ENCODE measurements around the gene MED28.

Gene MED28

GRCh38 chr4:17583941-17584340 is 30.5 kb upstream of the MED28 start:
- Histone ChIP-seq H3K4me1 (ENCODE audit: insufficient read depth, low read length) (peaks cover 3% of the 10 kb centered on the region), H3K9me3 (ENCODE audit: low read length) (no peaks in the 10 kb centered on the region), H3K27me3 (ENCODE audit: control insufficient read depth in 1 of 2, insufficient read depth in 2 of 2, low read length in 2 of 2) (no peaks in the 10 kb centered on the region), H3K9ac (ENCODE audit: low read length) (no peak overlapping the region), H3K36me3 (ENCODE audit: insufficient read depth, low read length) (peaks cover 64% of the 10 kb centered on the region), H3K4me3 (ENCODE audit: low read depth in 1 of 2, low read length in 2 of 2) (no peak overlapping the region), H3K27ac (ENCODE audit: low read depth, low read length) (no peak overlapping the region)

- no peak overlapping the region for H3K9ac ChIP-seq (ENCODE audit: low read length)
- H3K27me3 ChIP-seq (ENCODE audit: control insufficient read depth in 1 of 2, insufficient read depth in 2 of 2, low read length in 2 of 2): no peaks in the 10 kb centered on the region
- peaks cover 70% of the 10 kb centered on the region for H3K36me3 ChIP-seq (ENCODE audit: insufficient read depth, low read length)
- no peaks in the 10 kb centered on the region for H3K4me1 ChIP-seq (ENCODE audit: insufficient read depth, low read length)
- H3K9me3 ChIP-seq (ENCODE audit: low read length): no peaks in the 10 kb centered on the region
- H3K27ac ChIP-seq (ENCODE audit: low read depth, low read length): no peak overlapping the region
- H3K4me3 ChIP-seq (ENCODE audit: low read depth in 1 of 2, low read length in 2 of 2): no peak overlapping the region
Observed at GRCh38 chr4:17584521-17585213, 29.8 kb upstream of the MED28 start.

- Histone ChIP-seq H3K9ac (ENCODE audit: low read length) (no peak overlapping the region), H3K9me3 (ENCODE audit: low read length) (no peaks in the 10 kb centered on the region), H3K27me3 (ENCODE audit: control insufficient read depth in 1 of 2, insufficient read depth in 2 of 2, low read length in 2 of 2) (no peaks in the 10 kb centered on the region), H3K4me1 (ENCODE audit: insufficient read depth, low read length) (no peaks in the 10 kb centered on the region), H3K36me3 (ENCODE audit: insufficient read depth, low read length) (peaks cover 62% of the 10 kb centered on the region), H3K27ac (ENCODE audit: low read depth, low read length) (no peak overlapping the region), H3K4me3 (ENCODE audit: low read depth in 1 of 2, low read length in 2 of 2) (no peak overlapping the region)
Observed at GRCh38 chr4:17587094-17587822, 27.2 kb upstream of the MED28 start.

GRCh38 chr4:17589355-17589754 is 25.1 kb upstream of the MED28 start:
- H3K4me1 ChIP-seq (ENCODE audit: insufficient read depth, low read length): no peaks in the 10 kb centered on the region
- H3K27me3 ChIP-seq (ENCODE audit: control insufficient read depth in 1 of 2, insufficient read depth in 2 of 2, low read length in 2 of 2): no peaks in the 10 kb centered on the region
- peaks cover 45% of the 10 kb centered on the region for H3K36me3 ChIP-seq (ENCODE audit: insufficient read depth, low read length)

GRCh38 chr4:17595471-17596005 is 18.9 kb upstream of the MED28 start:
- Histone ChIP-seq H3K9me3 (ENCODE audit: low read length) (no peaks in the 10 kb centered on the region), H3K27ac (ENCODE audit: low read depth, low read length) (no peak overlapping the region), H3K36me3 (ENCODE audit: insufficient read depth, low read length) (peaks cover 52% of the 10 kb centered on the region), H3K27me3 (ENCODE audit: control insufficient read depth in 1 of 2, insufficient read depth in 2 of 2, low read length in 2 of 2) (no peaks in the 10 kb centered on the region), H3K4me3 (ENCODE audit: low read depth in 1 of 2, low read length in 2 of 2) (no peak overlapping the region), H3K9ac (ENCODE audit: low read length) (no peak overlapping the region), H3K4me1 (ENCODE audit: insufficient read depth, low read length) (no peaks in the 10 kb centered on the region)

More at GRCh38 chr4:17589355-17589754, 25.1 kb upstream of the MED28 start:
- no peak overlapping the region for H3K9ac ChIP-seq (ENCODE audit: low read length)
- H3K4me3 ChIP-seq (ENCODE audit: low read depth in 1 of 2, low read length in 2 of 2): no peak overlapping the region
- H3K27ac ChIP-seq (ENCODE audit: low read depth, low read length): no peak overlapping the region
- no peaks in the 10 kb centered on the region for H3K9me3 ChIP-seq (ENCODE audit: low read length)

GRCh38 chr4:17597517-17597916 is 16.9 kb upstream of the MED28 start:
- H3K36me3 ChIP-seq (ENCODE audit: insufficient read depth, low read length): peaks cover 54% of the 10 kb centered on the region
- H3K9ac ChIP-seq (ENCODE audit: low read length): no peak overlapping the region
- H3K27me3 ChIP-seq (ENCODE audit: control insufficient read depth in 1 of 2, insufficient read depth in 2 of 2, low read length in 2 of 2): no peaks in the 10 kb centered on the region
- no peaks in the 10 kb centered on the region for H3K9me3 ChIP-seq (ENCODE audit: low read length)
- no peaks in the 10 kb centered on the region for H3K4me1 ChIP-seq (ENCODE audit: insufficient read depth, low read length)
- no peak overlapping the region for H3K27ac ChIP-seq (ENCODE audit: low read depth, low read length)
- H3K4me3 ChIP-seq (ENCODE audit: low read depth in 1 of 2, low read length in 2 of 2): no peak overlapping the region

GRCh38 chr4:17599826-17600225 is 14.6 kb upstream of the MED28 start:
- H3K36me3 ChIP-seq (ENCODE audit: insufficient read depth, low read length): peaks cover 48% of the 10 kb centered on the region

GRCh38 chr4:17605236-17605635 is 9.2 kb upstream of the MED28 start:
- Histone ChIP-seq H3K4me1 (ENCODE audit: insufficient read depth, low read length) (no peaks in the 10 kb centered on the region), H3K36me3 (ENCODE audit: insufficient read depth, low read length) (peaks cover 34% of the 10 kb centered on the region), H3K27me3 (ENCODE audit: control insufficient read depth in 1 of 2, insufficient read depth in 2 of 2, low read length in 2 of 2) (no peaks in the 10 kb centered on the region), H3K9me3 (ENCODE audit: low read length) (no peaks in the 10 kb centered on the region), H3K27ac (ENCODE audit: low read depth, low read length) (no peak overlapping the region), H3K4me3 (ENCODE audit: low read depth in 1 of 2, low read length in 2 of 2) (no peak overlapping the region), H3K9ac (ENCODE audit: low read length) (no peak overlapping the region)

More at GRCh38 chr4:17599826-17600225, 14.6 kb upstream of the MED28 start:
- Histone ChIP-seq H3K4me3 (ENCODE audit: low read depth in 1 of 2, low read length in 2 of 2) (no peak overlapping the region), H3K27ac (ENCODE audit: low read depth, low read length) (no peak overlapping the region), H3K4me1 (ENCODE audit: insufficient read depth, low read length) (no peaks in the 10 kb centered on the region), H3K9me3 (ENCODE audit: low read length) (no peaks in the 10 kb centered on the region), H3K27me3 (ENCODE audit: control insufficient read depth in 1 of 2, insufficient read depth in 2 of 2, low read length in 2 of 2) (no peaks in the 10 kb centered on the region), H3K9ac (ENCODE audit: low read length) (no peak overlapping the region)

GRCh38 chr4:17613761-17614415 is 553 bp upstream of the MED28 start:
- no peaks in the 10 kb centered on the region for H3K9me3 ChIP-seq (ENCODE audit: low read length)
- peak overlapping the region; percentile 87 for H3K9ac ChIP-seq (ENCODE audit: low read length)
- peaks cover 13% of the 10 kb centered on the region for H3K36me3 ChIP-seq (ENCODE audit: insufficient read depth, low read length)
- peaks cover 28% of the 10 kb centered on the region for H3K4me1 ChIP-seq (ENCODE audit: insufficient read depth, low read length)
- H3K27me3 ChIP-seq (ENCODE audit: control insufficient read depth in 1 of 2, insufficient read depth in 2 of 2, low read length in 2 of 2): no peaks in the 10 kb centered on the region
- H3K4me3 ChIP-seq (ENCODE audit: low read depth in 1 of 2, low read length in 2 of 2): peak overlapping the region; percentile 66 to 83
- peak overlapping the region; percentile 96 for H3K27ac ChIP-seq (ENCODE audit: low read depth, low read length)

- H3K27ac ChIP-seq (ENCODE audit: low read depth, low read length): no peak overlapping the region
- no peak overlapping the region for H3K9ac ChIP-seq (ENCODE audit: low read length)
- H3K27me3 ChIP-seq (ENCODE audit: control insufficient read depth in 1 of 2, insufficient read depth in 2 of 2, low read length in 2 of 2): no peaks in the 10 kb centered on the region
- H3K4me3 ChIP-seq (ENCODE audit: low read depth in 1 of 2, low read length in 2 of 2): peak overlapping the region in 1 of 2 donors; percentile 50
- H3K9me3 ChIP-seq (ENCODE audit: low read length): no peaks in the 10 kb centered on the region
- peaks cover 38% of the 10 kb centered on the region for H3K4me1 ChIP-seq (ENCODE audit: insufficient read depth, low read length)
- H3K36me3 ChIP-seq (ENCODE audit: insufficient read depth, low read length): peaks cover 36% of the 10 kb centered on the region
Observed at GRCh38 chr4:17616283-17616682, 1.8 kb downstream of the MED28 start.

GRCh38 chr4:17618926-17619325 is 4.5 kb downstream of the MED28 start:
- no peak overlapping the region for H3K27ac ChIP-seq (ENCODE audit: low read depth, low read length)
- H3K9ac ChIP-seq (ENCODE audit: low read length): no peak overlapping the region
- no peaks in the 10 kb centered on the region for H3K27me3 ChIP-seq (ENCODE audit: control insufficient read depth in 1 of 2, insufficient read depth in 2 of 2, low read length in 2 of 2)
- H3K4me3 ChIP-seq (ENCODE audit: low read depth in 1 of 2, low read length in 2 of 2): no peak overlapping the region
- no peaks in the 10 kb centered on the region for H3K9me3 ChIP-seq (ENCODE audit: low read length)
- peaks cover 38% of the 10 kb centered on the region for H3K4me1 ChIP-seq (ENCODE audit: insufficient read depth, low read length)
- peaks cover 63% of the 10 kb centered on the region for H3K36me3 ChIP-seq (ENCODE audit: insufficient read depth, low read length)

All from muscle layer of colon (tissue), 2 donors.